Endodermal cell (in vitro differentiated cells): ENCODE results near the gene WDR90. TPM values are rescaled to one million over a fixed set of nuclear protein-coding genes. Genes with fewer than 3 reads are reported as not detected.
A peak's percentile ranks its signal among the peaks of the same experiment; 100 is the strongest.

Experiments used
- DNase-seq: peaks from one replicate; pipeline ENCODE4 v3.0.0-alpha.2; 2017
- H3K27ac ChIP-seq: 2 replicates; pipeline ENCODE4 v1.5.1; 2013; ENCODE audit warnings: mild to moderate bottlenecking, low read depth, low read length, moderate library complexity
- H3K27me3 ChIP-seq: 2 replicates; pipeline ENCODE4 v1.6.1; 2013; ENCODE audit warnings: mild to moderate bottlenecking, low read length, moderate library complexity; ENCODE audit not compliant: insufficient read depth, control insufficient read depth, poor library complexity, severe bottlenecking
- H3K36me3 ChIP-seq: 2 replicates; pipeline ENCODE4 v1.7.0; 2013; ENCODE audit warnings: mild to moderate bottlenecking, low read length, moderate library complexity; ENCODE audit not compliant: control insufficient read depth, insufficient read depth
- H3K4me1 ChIP-seq: one replicate; pipeline ENCODE4 v1.7.0; 2013; ENCODE audit warnings: low read length; ENCODE audit not compliant: control insufficient read depth, insufficient read depth
- H3K4me3 ChIP-seq: 2 replicates; pipeline ENCODE4 v1.5.1; 2013; ENCODE audit warnings: mild to moderate bottlenecking, low read length, moderate library complexity
- H3K9ac ChIP-seq: 2 replicates; pipeline ENCODE4 v1.6.1; 2013; ENCODE audit warnings: mild to moderate bottlenecking, low read length, moderate library complexity; ENCODE audit not compliant: poor library complexity, severe bottlenecking; ENCODE audit errors: extremely low read depth
- H3K9me3 ChIP-seq: 2 replicates; pipeline ENCODE4 v1.6.1; 2013; ENCODE audit warnings: mild to moderate bottlenecking, low read length, moderate library complexity; ENCODE audit not compliant: control insufficient read depth
- H3K27ac Mint-ChIP-seq: 2 replicates; pipeline ENCODE4 v1.8.0; 2020; ENCODE audit warnings: mixed read lengths
- H3K27me3 Mint-ChIP-seq: 2 replicates; pipeline ENCODE4 v1.8.0; 2021; ENCODE audit warnings: mild to moderate bottlenecking, mixed read lengths; ENCODE audit not compliant: insufficient read depth
- H3K36me3 Mint-ChIP-seq: 2 replicates; pipeline ENCODE4 v1.8.0; 2020; ENCODE audit warnings: low read depth, mixed read lengths
- H3K4me1 Mint-ChIP-seq: 2 replicates; pipeline ENCODE4 v1.8.0; 2020; ENCODE audit warnings: mixed read lengths
- H3K4me3 Mint-ChIP-seq: 2 replicates; pipeline ENCODE4 v1.8.0; 2020; ENCODE audit warnings: mild to moderate bottlenecking, moderate library complexity, mixed read lengths
- H3K9me3 Mint-ChIP-seq: 2 replicates; pipeline ENCODE4 v1.8.0; 2020; ENCODE audit warnings: mild to moderate bottlenecking, mixed read lengths
- WGBS, 2 experiments: methylation state at CpG; one replicate each; pipeline versions ENCODE4 v1.1.5 to v1.1.7; 2013; ENCODE audit warnings: missing lambda C conversion rate in 2 of 2, mixed read lengths in 1 of 2; ENCODE audit not compliant: insufficient coverage in 1 of 2, insufficient read length in 1 of 2; 5-methylcytosine and 5-hydroxymethylcytosine counted together
- total RNA-seq, 2 donors: library from RNA; stranded (reverse); fragmentation: NEBNext Ultra II Directional in 1 of 2; extraction: Animal tissue kit (Norgen Biotek cat#: 25700) in 1 of 2; gene quantifications; 2 replicates in 1 of 2; 3 replicates in 1 of 2; pipeline ENCODE4 v1.2.1, GENCODE V29; 2021
- TF ChIP-seq, protein P1 (sequence below): fragments of 200-600 bp; sonication (generic); conservative IDR thresholded peaks from 2 replicates; pipeline ENCODE4 v1.5.0; 2021; ENCODE audit warnings: antibody characterized with exemption, mild to moderate bottlenecking

Gene WDR90
- total RNA-seq, 2 donors from 2014 or later = 112 to 120 TPM

GRCh38 chr16:678209-678857 lies 29.2 kb downstream of the WDR90 start:
- H3K4me3 ChIP-seq = no peak overlapping the region
- DNase-seq = no peak
- peaks cover 32% of the 10 kb centered on the region for H3K36me3 ChIP-seq
- WGBS, 2 experiments = 91 to 96% methylated on average over 13 to 21 of the region's 21 CpGs
- Mint-ChIP-seq H3K4me3 (no peak overlapping the region), H3K4me1 (peaks cover 23% of the 10 kb centered on the region), H3K36me3 (peaks cover 19% of the 10 kb centered on the region), H3K9me3 (no peaks in the 10 kb centered on the region), H3K27ac (no peak overlapping the region), H3K27me3 (no peaks in the 10 kb centered on the region)
- H3K27ac ChIP-seq = no peak overlapping the region
- H3K9me3 ChIP-seq = no peaks in the 10 kb centered on the region
- H3K27me3 ChIP-seq = no peaks in the 10 kb centered on the region
- TF ChIP-seq, protein P1, sequence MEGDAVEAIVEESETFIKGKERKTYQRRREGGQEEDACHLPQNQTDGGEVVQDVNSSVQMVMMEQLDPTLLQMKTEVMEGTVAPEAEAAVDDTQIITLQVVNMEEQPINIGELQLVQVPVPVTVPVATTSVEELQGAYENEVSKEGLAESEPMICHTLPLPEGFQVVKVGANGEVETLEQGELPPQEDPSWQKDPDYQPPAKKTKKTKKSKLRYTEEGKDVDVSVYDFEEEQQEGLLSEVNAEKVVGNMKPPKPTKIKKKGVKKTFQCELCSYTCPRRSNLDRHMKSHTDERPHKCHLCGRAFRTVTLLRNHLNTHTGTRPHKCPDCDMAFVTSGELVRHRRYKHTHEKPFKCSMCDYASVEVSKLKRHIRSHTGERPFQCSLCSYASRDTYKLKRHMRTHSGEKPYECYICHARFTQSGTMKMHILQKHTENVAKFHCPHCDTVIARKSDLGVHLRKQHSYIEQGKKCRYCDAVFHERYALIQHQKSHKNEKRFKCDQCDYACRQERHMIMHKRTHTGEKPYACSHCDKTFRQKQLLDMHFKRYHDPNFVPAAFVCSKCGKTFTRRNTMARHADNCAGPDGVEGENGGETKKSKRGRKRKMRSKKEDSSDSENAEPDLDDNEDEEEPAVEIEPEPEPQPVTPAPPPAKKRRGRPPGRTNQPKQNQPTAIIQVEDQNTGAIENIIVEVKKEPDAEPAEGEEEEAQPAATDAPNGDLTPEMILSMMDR = no peak
- H3K9ac ChIP-seq = no peak overlapping the region
- peaks cover 18% of the 10 kb centered on the region for H3K4me1 ChIP-seq

DNA sequence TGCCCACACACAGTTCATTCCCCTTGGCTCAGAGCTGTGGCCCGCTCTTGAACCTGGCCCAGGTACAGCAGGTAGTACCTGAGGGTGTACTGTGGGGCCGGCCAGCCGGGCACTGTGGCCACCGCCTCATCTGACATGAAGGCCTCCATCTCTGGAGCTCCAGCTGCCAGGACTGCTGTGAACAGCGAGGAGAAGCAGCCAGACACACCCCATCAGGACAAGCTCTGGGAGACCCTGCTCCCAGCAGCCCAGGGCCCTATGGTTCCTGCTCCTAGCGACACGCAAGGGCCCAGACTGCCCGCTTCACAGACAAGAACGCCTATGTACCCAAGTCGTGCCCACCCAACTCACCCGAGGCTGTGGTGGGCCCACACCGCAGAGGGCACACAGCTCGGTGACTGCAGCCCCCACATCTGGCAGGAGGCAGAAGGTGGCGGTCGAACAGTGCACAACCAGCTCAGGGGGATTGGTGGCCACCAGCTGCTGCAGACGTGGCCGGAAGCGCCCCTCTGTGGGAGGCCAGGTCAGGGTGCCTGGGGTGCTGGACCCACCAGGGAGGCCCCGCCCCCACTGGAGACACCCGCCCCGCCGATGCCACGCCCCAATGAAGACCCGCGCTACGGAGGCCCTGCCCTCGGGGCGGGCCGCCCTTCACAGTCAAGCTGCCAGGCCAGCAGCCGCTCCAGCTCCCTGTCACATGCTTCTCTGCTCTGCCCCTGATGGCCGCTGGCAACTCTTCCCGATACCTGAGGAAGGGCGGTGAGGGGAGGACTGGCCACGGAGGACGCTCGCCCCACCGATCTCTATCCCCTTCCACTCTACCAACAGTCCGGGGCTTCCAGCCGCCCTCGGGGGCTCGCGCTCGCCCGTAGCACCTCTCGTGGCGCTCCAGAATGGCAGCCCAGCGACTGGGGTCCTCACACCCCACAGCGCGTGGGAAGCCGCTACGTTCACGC lies 30.0 kb downstream of the WDR90 start:
- H3K27me3 ChIP-seq = no peaks in the 10 kb centered on the region
- no peak overlapping the region for H3K4me3 ChIP-seq
- H3K36me3 ChIP-seq = peaks cover 27% of the 10 kb centered on the region
- peaks cover 18% of the 10 kb centered on the region for H3K4me1 ChIP-seq
- TF ChIP-seq, protein P1 = no peak
- 37 to 59% methylated on average over 20 to 52 of the region's 52 CpGs for WGBS, 2 experiments
- no peak overlapping the region for H3K9ac ChIP-seq
- H3K9me3 ChIP-seq = no peaks in the 10 kb centered on the region
- H3K27me3 Mint-ChIP-seq = no peaks in the 10 kb centered on the region
- H3K36me3 Mint-ChIP-seq = peaks cover 19% of the 10 kb centered on the region
- H3K9me3 Mint-ChIP-seq = no peaks in the 10 kb centered on the region
- peak overlapping the region; percentile 73 for H3K4me3 Mint-ChIP-seq
- peak overlapping the region; percentile 70 for H3K27ac Mint-ChIP-seq
- H3K4me1 Mint-ChIP-seq = peaks cover 23% of the 10 kb centered on the region
- peak overlapping the region; percentile 70 for H3K27ac ChIP-seq
- peak; percentile 90 for DNase-seq

GRCh38 chr16:679814-680624 lies 30.9 kb downstream of the WDR90 start, which contains the start of gene STUB1:
Gene STUB1, plus strand, starts transcription at chr16:680410. Its CDS starts 116 bp downstream, at chr16:680526.
- Histone ChIP-seq H3K27ac (peak within 1 kb of the TSS; percentile 70), H3K27me3 (no peaks in the 10 kb centered on the region), H3K4me3 (peak within 1 kb of the TSS; percentile 91), H3K4me1 (peaks cover 18% of the 10 kb centered on the region), H3K9ac (peak within 1 kb of the TSS; percentile 76), H3K9me3 (no peaks in the 10 kb centered on the region), H3K36me3 (peaks cover 24% of the 10 kb centered on the region)
- peak; percentile 99 for DNase-seq
- TF ChIP-seq, protein P1 = no peak
- Mint-ChIP-seq H3K9me3 (no peaks in the 10 kb centered on the region), H3K4me3 (peak within 1 kb of the TSS; percentile 73), H3K27ac (peak within 1 kb of the TSS; percentile 91), H3K27me3 (no peaks in the 10 kb centered on the region), H3K36me3 (peaks cover 19% of the 10 kb centered on the region), H3K4me1 (peaks cover 19% of the 10 kb centered on the region)
- WGBS, 2 experiments = 0 to 1% methylated on average over 24 to 87 of the region's 91 CpGs
